Sciatic nerve (tissue), 2 donors: ENCODE data around the gene DIAPH1. TPM values are rescaled to one million over a fixed set of nuclear protein-coding genes. Genes with fewer than 3 reads are reported as not detected.

Experiments used
- ATAC-seq: fragments of 200-7000 bp; cut with Tn5 transposase; one replicate; pipeline ENCODE4 v1.9.1; 2020; ENCODE audit warnings: mild to moderate bottlenecking, moderate library complexity
- DNase-seq: peaks from one replicate; pipeline ENCODE4 v3.0.0-alpha.2; 2020; ENCODE audit warnings: low spot score
- intact Hi-C: fragments of 100-400 bp; cut with DNase I; formaldehyde crosslinking; loops from one replicate; pipeline ENCODE4 v1.14.2; 2022
- total RNA-seq: library from RNA; stranded (reverse); fragmentation: NEBNext Ultra II Directional; extraction: Animal tissue kit (Norgen Biotek cat#: 25700); gene quantifications from one replicate; pipeline ENCODE4 v1.2.1, GENCODE V29; 2021
- donor health status: DM: no; HTN: no; CAD: no.
- donor health status: DM: no; HTN: no; CAD: no.

Gene DIAPH1
- total RNA-seq, 1 donor from 2014 or later = 92.5 TPM

GRCh38 chr5:141641634-141642267 lies 23.0 kb upstream of the DIAPH1 start:
- no peak for ATAC-seq
- intact Hi-C loops = no loop called here
- DNase-seq = no peak

- no peak for ATAC-seq
Measured at GRCh38 chr5:141640698-141641097, 21.9 kb upstream of the DIAPH1 start.

DNA sequence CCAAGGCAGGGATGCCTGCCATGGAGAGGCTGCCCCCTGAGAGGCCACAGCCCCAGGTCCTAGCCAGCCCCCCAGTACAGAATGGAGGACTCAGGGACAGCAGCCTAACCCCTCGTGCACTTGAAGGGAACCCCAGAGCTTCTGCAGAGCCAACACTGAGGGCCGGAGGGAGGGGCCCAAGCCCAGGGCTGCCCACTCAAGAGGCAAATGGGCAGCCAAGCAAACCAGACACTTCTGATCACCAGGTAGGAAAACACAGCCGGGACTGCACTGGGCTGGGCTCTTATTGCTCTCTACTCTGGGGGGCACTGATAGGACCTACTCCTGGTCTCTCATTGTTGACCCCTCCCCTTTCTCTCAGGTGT lies 21.2 kb upstream of the DIAPH1 start:
- intact Hi-C loops = no loop called here
- ATAC-seq (no peak), DNase-seq (no peak)

More at GRCh38 chr5:141640698-141641097, 21.9 kb upstream of the DIAPH1 start:
- DNase-seq = no peak
- intact Hi-C loops = no loop called here

DNA sequence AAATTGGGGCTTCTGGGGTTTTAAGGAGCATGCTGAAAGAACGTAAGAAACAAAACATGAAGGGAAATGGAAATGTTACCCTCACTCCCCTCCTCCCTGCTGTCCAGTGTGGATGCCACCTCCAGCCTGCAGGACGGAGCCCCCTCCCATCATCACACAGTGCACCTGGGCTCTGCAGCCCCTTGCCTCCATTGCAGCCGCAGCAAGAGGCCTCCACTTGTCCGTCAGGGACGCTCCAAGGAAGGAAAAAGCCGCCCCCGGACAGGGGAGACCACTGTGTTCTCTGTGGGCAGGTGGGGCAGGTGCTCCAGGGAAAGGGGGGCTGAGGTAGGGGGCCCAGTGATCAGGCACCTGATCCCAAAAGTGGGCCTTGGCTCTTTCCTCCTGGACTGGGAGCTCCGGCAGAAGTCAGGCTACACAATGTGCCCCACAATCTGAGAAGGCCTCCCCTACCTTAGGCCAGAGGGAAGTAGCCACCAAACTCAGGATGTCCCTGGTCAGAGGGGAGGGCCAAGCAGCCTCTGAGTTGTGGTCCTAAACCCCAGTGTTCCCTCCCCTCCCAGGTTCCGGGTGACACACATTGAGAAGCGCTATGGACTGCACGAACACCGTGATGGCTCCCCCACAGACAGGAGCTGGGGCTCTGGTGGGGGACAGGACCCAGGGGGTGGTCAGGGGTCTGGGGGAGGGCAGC lies 20.7 kb upstream of the DIAPH1 start:
- intact Hi-C loops = no loop called here
- no peak for ATAC-seq

DNA sequence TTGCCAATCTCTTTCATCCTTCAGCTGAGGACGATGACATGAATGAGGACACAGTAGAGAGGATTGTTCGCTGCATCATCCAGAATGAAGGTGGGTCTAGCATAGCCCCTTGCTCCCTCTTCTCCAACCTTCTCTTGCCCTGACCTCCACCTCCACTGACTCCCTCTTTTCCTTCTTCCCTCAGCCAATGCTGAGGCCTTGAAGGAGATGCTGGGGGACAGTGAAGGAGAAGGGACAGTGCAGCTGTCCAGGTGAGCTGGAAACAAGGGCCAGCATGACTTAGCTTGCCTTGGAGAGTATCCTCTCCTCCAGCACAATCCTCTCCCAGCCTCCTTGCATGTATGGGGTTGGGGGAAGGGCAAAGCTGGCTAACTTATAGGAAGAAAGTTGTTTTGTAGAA lies 20.0 kb upstream of the DIAPH1 start:
- ATAC-seq = no peak
- no peak for DNase-seq
- intact Hi-C loops = no loop called here

More for the DNA sequence above, 20.7 kb upstream of the DIAPH1 start:
- DNase-seq = no peak

DNA sequence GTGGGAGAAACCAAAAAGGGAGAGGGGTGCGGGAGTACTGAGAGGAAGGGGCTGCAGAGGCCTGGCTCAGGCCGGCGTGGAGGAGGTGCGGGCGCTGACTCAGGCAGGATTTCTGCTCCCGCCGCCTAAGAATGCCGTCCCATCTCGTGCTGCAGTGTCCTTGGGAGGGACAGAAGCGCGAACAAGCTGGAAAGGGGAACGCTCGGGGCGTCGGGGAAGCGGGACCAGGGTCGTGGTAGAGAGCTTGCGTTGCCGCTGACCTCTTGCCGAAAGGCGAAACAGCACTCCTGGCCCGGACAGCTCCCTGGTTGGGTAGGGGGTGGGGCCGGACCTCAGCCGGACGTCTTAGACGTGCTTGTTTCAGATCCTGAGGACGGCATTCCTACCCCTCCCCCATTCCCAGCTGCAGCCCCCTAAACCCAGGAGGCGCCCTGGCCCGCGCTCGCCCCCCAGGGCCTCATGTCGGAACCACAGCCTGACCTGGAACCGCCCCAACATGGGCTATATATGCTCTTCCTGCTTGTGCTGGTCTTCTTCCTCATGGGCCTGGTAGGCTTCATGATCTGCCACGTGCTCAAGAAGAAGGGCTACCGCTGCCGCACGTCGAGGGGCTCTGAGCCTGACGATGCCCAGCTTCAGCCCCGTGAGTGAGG lies 19.1 kb upstream of the DIAPH1 start:
- DNase-seq = peak; percentile 79
- intact Hi-C loops = no loop called here
- peak; percentile 52 for ATAC-seq

- ATAC-seq = peak; percentile 14
- no peak for DNase-seq
- intact Hi-C loops = no loop called here
Measured at GRCh38 chr5:141637123-141637766, 18.4 kb upstream of the DIAPH1 start.

GRCh38 chr5:141636413-141637122 lies 17.8 kb upstream of the DIAPH1 start, which contains the start of the genes HDAC3 and RELL2:
TSS of gene HDAC3 (minus strand) at chr5:141636849. CDS start at chr5:141636790, 59 bp downstream.
TSS of gene RELL2 (plus strand) at chr5:141636997. CDS start at chr5:141638226, 1,229 bp downstream.
- intact Hi-C loops = no loop called here
- ATAC-seq (peak; percentile 98), DNase-seq (peak; percentile 98)

DNA sequence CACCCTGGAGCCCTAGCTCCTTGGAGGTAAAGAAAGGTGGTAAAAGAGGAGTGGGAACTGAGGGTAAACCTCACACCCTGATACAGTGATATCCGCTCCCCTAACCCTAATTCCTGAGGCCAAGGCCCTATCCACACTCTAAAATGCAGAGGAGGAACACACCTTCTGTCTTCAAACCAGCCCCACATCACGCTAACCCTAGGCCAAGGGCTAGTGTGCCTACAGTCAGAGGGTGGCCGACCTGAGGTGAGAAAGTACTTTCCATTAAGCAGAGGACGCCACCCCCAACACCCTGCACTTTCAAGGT lies 17.3 kb upstream of the DIAPH1 start:
- intact Hi-C loops = no loop called here
- no peak for DNase-seq
- ATAC-seq = peak; percentile 3

GRCh38 chr5:141635646-141636045 lies 16.8 kb upstream of the DIAPH1 start:
- intact Hi-C loops = no loop called here
- ATAC-seq = no peak
- no peak for DNase-seq

GRCh38 chr5:141634720-141635119 lies 15.9 kb upstream of the DIAPH1 start:
- intact Hi-C loops = no loop called here
- DNase-seq = no peak
- ATAC-seq = no peak

- ATAC-seq (no peak), DNase-seq (no peak)
- intact Hi-C loops = no loop called here
Measured at GRCh38 chr5:141633871-141634561, 15.2 kb upstream of the DIAPH1 start.

- intact Hi-C loops = no loop called here
- DNase-seq = no peak
- ATAC-seq = no peak
Measured at GRCh38 chr5:141632650-141633049, 13.8 kb upstream of the DIAPH1 start.

DNA sequence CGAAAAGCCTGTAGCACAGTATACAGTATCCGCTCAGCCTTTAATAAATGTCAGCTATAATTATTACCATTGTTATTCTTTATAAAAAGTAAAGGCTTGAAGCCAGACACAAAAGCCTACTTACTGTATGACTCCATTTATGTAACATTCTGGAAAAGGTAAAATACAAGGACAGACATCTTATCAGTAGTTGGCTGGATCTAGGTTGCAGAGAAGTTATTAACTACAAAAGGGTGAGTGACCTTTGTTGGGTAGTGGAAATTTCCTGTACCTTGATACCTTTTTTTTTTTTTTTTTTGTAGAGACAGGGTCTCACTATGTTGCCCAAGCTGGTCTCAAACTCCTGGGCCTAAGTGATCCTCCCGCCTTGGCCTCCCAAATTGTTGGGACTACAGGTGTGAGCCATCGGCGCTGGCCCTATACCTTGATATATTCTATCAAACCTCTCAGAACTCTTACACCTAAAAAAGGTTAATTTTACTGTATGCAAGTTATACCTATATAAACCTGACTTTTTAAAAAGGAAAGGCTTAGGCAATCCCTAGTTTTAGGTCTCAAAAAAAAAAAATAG lies 11.9 kb upstream of the DIAPH1 start:
- intact Hi-C loops = no loop called here
- ATAC-seq (no peak), DNase-seq (no peak)

- intact Hi-C loops = no loop called here
- ATAC-seq (no peak), DNase-seq (peak; percentile 43)
Measured at GRCh38 chr5:141628175-141628788, 9.5 kb upstream of the DIAPH1 start.

DNA sequence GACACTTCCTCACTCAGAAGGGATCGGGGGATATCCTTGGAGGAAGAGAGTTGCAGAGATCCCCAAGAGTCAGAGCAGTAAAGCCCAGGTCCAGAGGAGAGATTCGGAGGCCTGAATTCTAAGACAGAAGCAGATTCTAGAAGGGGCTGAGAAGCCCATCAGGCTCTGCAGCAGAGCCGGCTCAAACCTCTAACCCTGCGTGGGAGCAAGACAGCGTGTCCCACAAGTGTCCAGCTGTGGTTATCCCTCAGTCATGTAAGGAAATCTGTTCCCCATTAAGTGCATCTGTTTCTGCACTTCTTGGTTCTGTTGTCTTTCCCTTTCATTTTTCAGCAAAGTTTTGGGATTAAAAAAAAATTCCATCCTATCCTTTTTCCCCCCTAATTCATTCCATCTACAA lies 4.8 kb upstream of the DIAPH1 start:
- ATAC-seq = no peak
- DNase-seq = no peak
- intact Hi-C loops = no loop called here

- ATAC-seq (no peak), DNase-seq (no peak)
- intact Hi-C loops = no loop called here
Measured at GRCh38 chr5:141623186-141623585, 4.4 kb upstream of the DIAPH1 start.
